ENCODE measurements around the gene ZSWIM2. TPM values are rescaled to one million over a fixed set of nuclear protein-coding genes. Genes with fewer than 3 reads are reported as not detected.

ZSWIM2 gene
- total RNA-seq, 4 donors from 2014 or later = not detected

GRCh38 chr2:186852508-186852907 is 3.5 kb upstream of the ZSWIM2 start:
- WGBS, 2 donors = 87 to 95% methylated on average over 5 of the region's 5 CpGs
- H3K27me3 ChIP-seq = no peaks in the 10 kb centered on the region
- no peak for TF ChIP-seq POLR2A (IDR thresholded peaks at IDR 0.05)

GRCh38 chr2:186842373-186842772 is 6.6 kb downstream of the ZSWIM2 start:
- 92 to 93% methylated on average over 3 of the region's 3 CpGs for WGBS, 2 donors
- H3K36me3 ChIP-seq = no peaks in the 10 kb centered on the region
- DNase-seq (ENCODE audit: low spot score in 2 of 2) = no peak
- no peaks in the 10 kb centered on the region for H3K27me3 ChIP-seq
- no peak for TF ChIP-seq CTCF (IDR thresholded peaks at IDR 0.05)
- no peak for TF ChIP-seq POLR2A (IDR thresholded peaks at IDR 0.05)
- TF ChIP-seq EP300 (IDR thresholded peaks at IDR 0.05) = no peak
- no peaks in the 10 kb centered on the region for H3K9me3 ChIP-seq
- H3K4me3 ChIP-seq = no peak overlapping the region
- H3K27ac ChIP-seq = no peak overlapping the region
- no peaks in the 10 kb centered on the region for H3K4me1 ChIP-seq

More at GRCh38 chr2:186852508-186852907, 3.5 kb upstream of the ZSWIM2 start:
- peaks cover 0 to 6% (median 0%) of the 10 kb centered on the region in 4 donors for H3K4me1 ChIP-seq
- no peak overlapping the region for H3K4me3 ChIP-seq
- H3K36me3 ChIP-seq = no peaks in the 10 kb centered on the region
- H3K9me3 ChIP-seq = peaks cover 0 to 6% (median 1%) of the 10 kb centered on the region in 4 donors
- no peak overlapping the region for H3K27ac ChIP-seq
- no peak for DNase-seq (ENCODE audit: low spot score in 2 of 2)

GRCh38 chr2:186841940-186842339 is 7.0 kb downstream of the ZSWIM2 start:
- no peak for DNase-seq (ENCODE audit: low spot score in 2 of 2)
- TF ChIP-seq POLR2A (IDR thresholded peaks at IDR 0.05) = no peak
- TF ChIP-seq EP300 (IDR thresholded peaks at IDR 0.05) = no peak
- no peak for TF ChIP-seq CTCF (IDR thresholded peaks at IDR 0.05)
- WGBS, 2 donors = 41 to 42% methylated on average over 3 of the region's 3 CpGs

GRCh38 chr2:186835628-186836027 is 13.3 kb downstream of the ZSWIM2 start:
- Histone ChIP-seq H3K36me3 (no peaks in the 10 kb centered on the region), H3K9me3 (no peaks in the 10 kb centered on the region), H3K27ac (no peak overlapping the region), H3K4me1 (no peaks in the 10 kb centered on the region), H3K4me3 (no peak overlapping the region), H3K27me3 (no peaks in the 10 kb centered on the region)
- TF ChIP-seq CTCF (IDR thresholded peaks at IDR 0.05) (no peak), EP300 (IDR thresholded peaks at IDR 0.05) (no peak), POLR2A (IDR thresholded peaks at IDR 0.05) (no peak)
- WGBS, 2 donors = 40 to 48% methylated on average over 1 of the region's 1 CpG
- DNase-seq (ENCODE audit: low spot score in 2 of 2) = no peak

More at GRCh38 chr2:186841940-186842339, 7.0 kb downstream of the ZSWIM2 start:
- Histone ChIP-seq H3K27me3 (no peaks in the 10 kb centered on the region), H3K4me1 (no peaks in the 10 kb centered on the region), H3K36me3 (no peaks in the 10 kb centered on the region), H3K4me3 (no peak overlapping the region), H3K27ac (no peak overlapping the region), H3K9me3 (no peaks in the 10 kb centered on the region)

GRCh38 chr2:186827862-186828492 is 21.0 kb downstream of the ZSWIM2 start:
- H3K4me1 ChIP-seq = no peaks in the 10 kb centered on the region
- DNase-seq (ENCODE audit: low spot score in 2 of 2) = no peak
- H3K27me3 ChIP-seq = no peaks in the 10 kb centered on the region
- no peaks in the 10 kb centered on the region for H3K36me3 ChIP-seq
- H3K4me3 ChIP-seq = no peak overlapping the region
- TF ChIP-seq POLR2A (IDR thresholded peaks at IDR 0.05) = no peak
- TF ChIP-seq CTCF (IDR thresholded peaks at IDR 0.05) = no peak
- TF ChIP-seq EP300 (IDR thresholded peaks at IDR 0.05) = no peak
- no peaks in the 10 kb centered on the region for H3K9me3 ChIP-seq
- 81 to 85% methylated on average over 2 of the region's 2 CpGs for WGBS, 2 donors
- H3K27ac ChIP-seq = no peak overlapping the region

Measured in tibial nerve (tissue), 4 donors.